GM19043 (cell line): ENCODE data around the gene HAL.

Experiments
- ATAC-seq: cut with Tn5 transposase; IDR thresholded peaks from one replicate; pipeline ENCODE4 v1.9.1; 2021; ENCODE audit warnings: low read depth; ENCODE audit not compliant: unreplicated experiment

Gene HAL

GRCh38 chr12:95943330-95943842 lies 52.8 kb downstream of the HAL start, which contains the start of gene AMDHD1:
AMDHD1 (plus strand) TSS chr12:95943331; CDS start chr12:95943399, 68 bp downstream.
- peak; percentile 54 for ATAC-seq

- peak; percentile 98 for ATAC-seq
Observed at GRCh38 chr12:95942524-95943329, 53.4 kb downstream of the HAL start, which contains the start of gene CCDC38. CCDC38 (minus strand) TSS chr12:95942614; CDS start chr12:95936509, 6,105 bp downstream.

GRCh38 chr12:95942101-95942523 lies 54.0 kb downstream of the HAL start:
- no peak for ATAC-seq

GRCh38 chr12:95940514-95940913 lies 55.6 kb downstream of the HAL start:
- no peak for ATAC-seq
